Measurements from ENCODE around the gene EIF3D.

- TF ChIP-seq, protein P1, sequence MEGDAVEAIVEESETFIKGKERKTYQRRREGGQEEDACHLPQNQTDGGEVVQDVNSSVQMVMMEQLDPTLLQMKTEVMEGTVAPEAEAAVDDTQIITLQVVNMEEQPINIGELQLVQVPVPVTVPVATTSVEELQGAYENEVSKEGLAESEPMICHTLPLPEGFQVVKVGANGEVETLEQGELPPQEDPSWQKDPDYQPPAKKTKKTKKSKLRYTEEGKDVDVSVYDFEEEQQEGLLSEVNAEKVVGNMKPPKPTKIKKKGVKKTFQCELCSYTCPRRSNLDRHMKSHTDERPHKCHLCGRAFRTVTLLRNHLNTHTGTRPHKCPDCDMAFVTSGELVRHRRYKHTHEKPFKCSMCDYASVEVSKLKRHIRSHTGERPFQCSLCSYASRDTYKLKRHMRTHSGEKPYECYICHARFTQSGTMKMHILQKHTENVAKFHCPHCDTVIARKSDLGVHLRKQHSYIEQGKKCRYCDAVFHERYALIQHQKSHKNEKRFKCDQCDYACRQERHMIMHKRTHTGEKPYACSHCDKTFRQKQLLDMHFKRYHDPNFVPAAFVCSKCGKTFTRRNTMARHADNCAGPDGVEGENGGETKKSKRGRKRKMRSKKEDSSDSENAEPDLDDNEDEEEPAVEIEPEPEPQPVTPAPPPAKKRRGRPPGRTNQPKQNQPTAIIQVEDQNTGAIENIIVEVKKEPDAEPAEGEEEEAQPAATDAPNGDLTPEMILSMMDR (IDR thresholded peaks at IDR 0.05) = no peak
- TF ChIP-seq POLR2A (IDR thresholded peaks at IDR 0.05) = no peak
- TF ChIP-seq EP300 (IDR thresholded peaks at IDR 0.05) = no peak
These were observed 53.6 kb downstream of the EIF3D start for GRCh38 chr22:36475341-36475740.
